Esophagus muscularis mucosa (tissue), 4 donors: Measurements from ENCODE around the gene CC2D2A.

ENCODE experiments used
- CTCF ChIP-seq, 3 experiments: fragments of 200-600 bp in 2 of 3; fragments of 450-650 bp in 1 of 3; sonication (generic) in 2 of 3; IDR thresholded peaks; one replicate each; pipeline ENCODE4 v1.5.1; 2017 to 2019; ENCODE audit warnings: antibody characterized with exemption in 3 of 3, mild to moderate bottlenecking in 2 of 3, moderate library complexity in 1 of 3
- EP300 ChIP-seq: sonication (generic); formaldehyde crosslinking; IDR thresholded peaks from one replicate; pipeline ENCODE4 v1.6.1; 2017; ENCODE audit warnings: antibody characterized with exemption
- POLR2A ChIP-seq: fragments of 450-650 bp; IDR thresholded peaks from one replicate; pipeline ENCODE4 v1.6.1; 2017; ENCODE audit warnings: antibody characterized with exemption, moderate library complexity, mild to moderate bottlenecking, low read depth

GRCh38 chr4:15481961-15482745, 12.5 kb downstream of the CC2D2A start:
- TF ChIP-seq CTCF (IDR thresholded peaks at IDR 0.05) (no peak), POLR2A (no peak), EP300 (no peak)
